OCI-LY3 (cell line): Measurements from ENCODE around the gene NHERF2.

Experiments
- H2AFZ ChIP-seq: fragments of 200-600, 300-600 bp; shearing (Covaris generic); 2 replicates; pipeline ENCODE4 v1.6.0; 2014; ENCODE audit warnings: antibody characterized with exemption, low read depth, low read length
- H3K27ac ChIP-seq: fragments of 200-600, 300-600 bp; sonication (generic); 2 replicates; pipeline ENCODE4 v1.5.1; 2014; ENCODE audit warnings: mild to moderate bottlenecking, low read length, moderate library complexity, mixed read lengths
- H3K27me3 ChIP-seq: fragments of 200-600, 300-600 bp; sonication (generic); 2 replicates; pipeline ENCODE4 v1.6.1; 2014; ENCODE audit warnings: low read depth, low read length, mixed read lengths
- H3K36me3 ChIP-seq: fragments of 200-600, 300-600 bp; sonication (generic); replicated peaks from 2 replicates; pipeline ENCODE3; 2014; ENCODE audit warnings: low read depth, low read length, mixed read lengths
- H3K4me1 ChIP-seq: fragments of 300-600, 200-600 bp; sonication (generic); 2 replicates; pipeline ENCODE4 v1.6.1; 2014; ENCODE audit warnings: low read length, mixed read lengths
- H3K4me2 ChIP-seq: fragments of 200-600, 300-600 bp; sonication (generic); 2 replicates; pipeline ENCODE4 v1.6.1; 2014; ENCODE audit warnings: low read length, mixed read lengths
- H3K4me3 ChIP-seq: fragments of 300-600, 200-600 bp; sonication (generic); 2 replicates; pipeline ENCODE4 v1.5.1; 2014; ENCODE audit warnings: antibody characterized with exemption, mild to moderate bottlenecking, low read length, moderate library complexity
- H3K79me2 ChIP-seq: fragments of 300-600, 200-600 bp; shearing (Covaris generic); 2 replicates; pipeline ENCODE4 v1.6.1; 2014; ENCODE audit warnings: mild to moderate bottlenecking, low read length, mixed read lengths
- H3K9ac ChIP-seq: fragments of 300-600, 200-600 bp; shearing (Covaris generic); 2 replicates; pipeline ENCODE4 v1.6.0; 2014; ENCODE audit warnings: mild to moderate bottlenecking, low read length, moderate library complexity
- H3K9me3 ChIP-seq: fragments of 200-600, 300-600 bp; shearing (Covaris generic); 2 replicates; pipeline ENCODE4 v1.6.1; 2014; ENCODE audit warnings: low read length, mixed read lengths; ENCODE audit not compliant: insufficient read depth
- H4K20me1 ChIP-seq: fragments of 200-600, 300-600 bp; sonication (generic); 2 replicates; pipeline ENCODE4 v1.6.1; 2016; ENCODE audit warnings: low read length, mixed read lengths; ENCODE audit not compliant: insufficient read depth
- EZH2phosphoT487 ChIP-seq: fragments of 200-600 bp; shearing (Covaris generic); IDR thresholded peaks from 2 replicates; pipeline ENCODE4 v1.6.1; 2018; ENCODE audit warnings: antibody characterized with exemption, mixed run types, low read depth
- TF ChIP-seq, protein P1 (sequence below): fragments of 200-600, 300-600 bp; sonication (generic); IDR thresholded peaks from 2 replicates; pipeline ENCODE4 v1.5.1; 2014; ENCODE audit warnings: antibody characterized with exemption, low read length, low read depth

NHERF2 gene

GRCh38 chr16:2037647-2038381, 11.1 kb downstream of the NHERF2 start:
- Histone ChIP-seq H3K9ac (no peak overlapping the region), H3K27ac (no peak overlapping the region), H3K9me3 (no peaks in the 10 kb centered on the region), H4K20me1 (no peaks in the 10 kb centered on the region), H3K4me1 (peaks cover 1% of the 10 kb centered on the region; the same call in 1 of the 2 replicates), H3K27me3 (no peaks in the 10 kb centered on the region), H2AFZ (no peak overlapping the region), H3K4me2 (no peak overlapping the region), H3K36me3 (no peaks in the 10 kb centered on the region), H3K4me3 (no peak overlapping the region), H3K79me2 (no peaks in the 10 kb centered on the region)
- no peak for TF ChIP-seq EZH2phosphoT487
- TF ChIP-seq, protein P1, sequence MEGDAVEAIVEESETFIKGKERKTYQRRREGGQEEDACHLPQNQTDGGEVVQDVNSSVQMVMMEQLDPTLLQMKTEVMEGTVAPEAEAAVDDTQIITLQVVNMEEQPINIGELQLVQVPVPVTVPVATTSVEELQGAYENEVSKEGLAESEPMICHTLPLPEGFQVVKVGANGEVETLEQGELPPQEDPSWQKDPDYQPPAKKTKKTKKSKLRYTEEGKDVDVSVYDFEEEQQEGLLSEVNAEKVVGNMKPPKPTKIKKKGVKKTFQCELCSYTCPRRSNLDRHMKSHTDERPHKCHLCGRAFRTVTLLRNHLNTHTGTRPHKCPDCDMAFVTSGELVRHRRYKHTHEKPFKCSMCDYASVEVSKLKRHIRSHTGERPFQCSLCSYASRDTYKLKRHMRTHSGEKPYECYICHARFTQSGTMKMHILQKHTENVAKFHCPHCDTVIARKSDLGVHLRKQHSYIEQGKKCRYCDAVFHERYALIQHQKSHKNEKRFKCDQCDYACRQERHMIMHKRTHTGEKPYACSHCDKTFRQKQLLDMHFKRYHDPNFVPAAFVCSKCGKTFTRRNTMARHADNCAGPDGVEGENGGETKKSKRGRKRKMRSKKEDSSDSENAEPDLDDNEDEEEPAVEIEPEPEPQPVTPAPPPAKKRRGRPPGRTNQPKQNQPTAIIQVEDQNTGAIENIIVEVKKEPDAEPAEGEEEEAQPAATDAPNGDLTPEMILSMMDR: no peak

- Histone ChIP-seq H3K27me3 (no peaks in the 10 kb centered on the region), H3K4me3 (no peak overlapping the region), H3K79me2 (no peaks in the 10 kb centered on the region), H4K20me1 (no peaks in the 10 kb centered on the region), H3K4me1 (peaks cover 3% of the 10 kb centered on the region), H3K9ac (no peak overlapping the region), H3K27ac (no peak overlapping the region), H3K4me2 (no peak overlapping the region), H3K9me3 (no peaks in the 10 kb centered on the region), H3K36me3 (no peaks in the 10 kb centered on the region), H2AFZ (no peak overlapping the region)
- TF ChIP-seq EZH2phosphoT487: no peak
- TF ChIP-seq, protein P1: no peak
Measured at GRCh38 chr16:2038382-2039231, 11.9 kb downstream of the NHERF2 start.

- H3K4me1 ChIP-seq: peaks cover 11% of the 10 kb centered on the region
- TF ChIP-seq EZH2phosphoT487: no peak
- TF ChIP-seq, protein P1: no peak
- H3K27me3 ChIP-seq: no peaks in the 10 kb centered on the region
- H4K20me1 ChIP-seq: no peaks in the 10 kb centered on the region
- H3K27ac ChIP-seq: no peak overlapping the region
- no peak overlapping the region for H3K4me2 ChIP-seq
- no peaks in the 10 kb centered on the region for H3K79me2 ChIP-seq
- H3K36me3 ChIP-seq: no peaks in the 10 kb centered on the region
- H2AFZ ChIP-seq: no peak overlapping the region
- no peak overlapping the region for H3K4me3 ChIP-seq
- H3K9me3 ChIP-seq: no peaks in the 10 kb centered on the region
- no peak overlapping the region for H3K9ac ChIP-seq
Measured at GRCh38 chr16:2039274-2040031, 12.8 kb downstream of the NHERF2 start.
